Measurements from ENCODE around the gene PLOD2. TPM values are rescaled to one million over a fixed set of nuclear protein-coding genes. Genes with fewer than 3 reads are reported as not detected.

The PLOD2 gene
- 10 to 100 TPM; 63.8 to 64.1 TPM for total RNA-seq
- long read RNA-seq, donor 1, transcript PLOD2-201 (20 exons, 3,732 nt): major isoform, 16 of 29 reads
- long read RNA-seq, donor 1, partial matches to known transcripts: 6 of 29 reads
- long read RNA-seq, donor 1, other reads (novel, unspliced or antisense): 6 of 29 reads
- long read RNA-seq, donor 2, transcript PLOD2-201 (20 exons, 3,732 nt): major isoform, 22 of 44 reads
- long read RNA-seq, donor 2, partial matches to known transcripts: 10 of 44 reads
- long read RNA-seq, donor 2, other reads (novel, unspliced or antisense): 12 of 44 reads

DNA sequence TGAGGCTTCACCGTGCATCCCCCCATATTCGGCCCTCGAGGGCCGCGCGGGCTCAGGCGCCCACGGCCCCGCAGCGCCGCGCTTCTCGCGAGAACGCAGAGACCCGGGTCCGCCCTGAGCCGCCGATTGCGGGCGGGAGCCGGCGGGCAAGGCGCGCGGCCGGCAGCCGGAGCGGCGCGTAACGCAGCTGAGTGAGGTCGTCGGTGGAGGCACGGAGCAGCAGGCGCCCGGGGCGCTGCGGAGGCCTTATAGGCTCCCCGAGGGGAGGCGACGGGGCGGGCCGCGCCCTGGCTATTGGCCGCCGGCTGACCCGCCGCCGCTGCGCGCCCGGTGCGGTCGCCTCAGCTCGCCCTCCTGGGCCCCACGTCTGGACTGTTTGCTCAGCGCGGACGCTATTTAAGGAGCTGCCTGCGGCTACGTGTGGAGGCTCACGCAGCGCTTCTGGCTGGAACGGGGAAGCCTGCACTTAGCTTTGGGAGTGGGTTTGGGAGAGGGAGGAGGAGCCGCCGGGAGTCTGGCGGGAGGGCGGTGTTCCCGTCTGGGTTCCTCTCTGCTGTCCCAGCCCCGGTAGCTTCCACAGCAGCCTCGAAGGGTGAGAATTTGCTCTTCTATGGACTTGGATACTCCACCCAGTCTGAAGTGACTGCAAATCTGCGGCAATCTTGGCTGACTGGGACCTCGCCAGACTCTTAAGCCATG is at the start of gene PLOD2:
Gene PLOD2, minus strand, starts transcription at position 221 of the 699 bp plus-strand sequence. Its CDS starts 195 bp downstream, at position 26.
- intact Hi-C loops (cut with DNase I): loop anchor here in 1 of 2 donors (10.0 kb wide), 1 partner anchor 76 kb away; no protein-coding TSS in a partner anchor
- peak; percentile 95 for DNase-seq (ENCODE audit: low spot score)

DNA sequence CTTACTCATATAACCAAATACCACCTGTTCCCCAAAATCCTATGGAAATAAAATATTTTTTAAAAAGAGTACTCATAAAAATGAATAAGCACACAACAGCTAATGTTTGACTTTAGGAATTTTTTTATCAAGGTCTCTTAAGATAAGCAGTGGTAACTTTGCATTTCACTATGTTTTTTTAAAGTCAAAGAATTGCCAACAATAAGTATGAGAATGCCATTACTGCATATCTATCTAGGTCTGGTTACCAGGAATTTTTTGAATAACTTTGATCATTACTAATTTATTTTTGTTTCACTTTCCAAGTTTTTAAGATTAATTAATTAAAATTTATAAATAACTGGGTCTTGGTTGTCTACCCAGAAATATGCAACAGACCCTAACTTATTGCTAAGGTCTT is 48.4 kb upstream of the PLOD2 start:
- no peak for DNase-seq (ENCODE audit: low spot score)
- intact Hi-C loops (cut with DNase I): no loop called here

DNA sequence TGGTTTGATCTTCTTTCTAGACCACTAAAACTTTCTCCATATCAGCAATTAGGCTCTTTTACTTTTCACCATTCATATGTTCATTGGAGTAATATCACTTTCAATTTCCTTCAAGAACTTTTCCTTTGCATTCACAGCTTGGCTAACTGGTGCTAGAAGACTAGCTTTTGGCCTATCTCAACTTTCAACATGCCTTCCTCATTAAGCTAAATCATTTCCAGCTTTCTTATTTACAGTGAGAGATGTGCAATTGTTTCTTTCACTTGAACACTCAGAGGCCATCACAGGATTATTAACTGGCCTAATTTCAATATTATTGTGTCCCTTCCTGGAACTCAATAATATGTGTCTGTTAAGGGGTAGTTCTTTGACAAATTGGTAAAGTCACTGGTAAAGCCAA is 42.8 kb upstream of the PLOD2 start:
- no peak for DNase-seq (ENCODE audit: low spot score)
- intact Hi-C loops (cut with DNase I): no loop called here

DNA sequence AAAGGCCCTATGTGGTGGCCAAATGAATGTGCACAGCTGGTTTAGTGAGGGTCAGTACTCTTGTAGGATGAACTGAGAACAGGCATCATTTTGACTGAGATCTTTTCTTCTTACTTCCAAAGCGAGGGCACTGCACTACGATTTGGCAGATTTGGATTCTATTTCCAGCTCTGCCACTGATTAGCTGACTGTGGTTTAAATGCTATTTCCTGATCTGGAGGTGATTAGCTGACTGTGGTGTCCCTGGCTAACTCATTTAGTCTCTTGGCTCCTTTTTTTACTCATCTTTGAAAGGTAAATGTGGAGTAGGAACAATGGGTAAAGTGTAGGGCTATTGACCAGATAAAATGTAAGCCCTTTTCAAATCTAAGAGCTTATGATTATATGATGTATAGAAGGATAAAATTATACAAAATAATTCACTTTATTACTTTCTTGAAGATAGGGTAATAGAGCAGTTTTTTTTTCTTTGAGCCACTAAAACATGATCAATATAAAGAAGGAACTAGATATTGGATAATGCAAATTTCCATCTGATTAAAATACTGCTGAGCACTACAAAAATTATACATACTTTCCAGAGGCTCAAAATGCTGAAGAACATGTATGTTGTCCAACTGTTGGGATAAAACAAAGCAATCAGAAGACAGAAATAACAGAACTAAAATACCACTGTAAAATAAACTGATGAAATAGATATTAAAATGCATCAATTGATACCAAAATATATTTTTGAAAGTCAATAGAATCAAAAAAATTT is 39.7 kb upstream of the PLOD2 start:
- intact Hi-C loops (cut with DNase I): no loop called here
- DNase-seq (ENCODE audit: low spot score): no peak

DNA sequence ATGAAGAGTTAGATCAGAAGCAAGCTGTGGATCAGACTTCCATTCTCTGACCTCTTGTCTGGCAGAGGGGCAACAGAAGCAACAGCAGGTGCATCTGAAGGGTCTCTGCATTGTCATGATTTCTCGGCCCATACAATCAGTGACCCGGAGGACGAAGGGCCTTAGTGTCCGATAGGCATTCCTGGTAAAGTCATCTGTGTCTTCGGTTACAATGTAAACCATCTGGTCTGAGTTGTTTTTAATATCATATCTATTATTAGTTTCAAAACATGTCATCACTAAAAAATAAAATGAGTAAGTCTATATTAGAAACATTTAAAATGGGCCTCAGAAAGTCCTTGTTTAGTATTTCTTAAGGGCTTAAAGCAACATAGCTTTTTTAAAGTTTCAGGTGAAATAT is 38.8 kb upstream of the PLOD2 start:
- intact Hi-C loops (cut with DNase I): no loop called here
- DNase-seq (ENCODE audit: low spot score): no peak

DNA sequence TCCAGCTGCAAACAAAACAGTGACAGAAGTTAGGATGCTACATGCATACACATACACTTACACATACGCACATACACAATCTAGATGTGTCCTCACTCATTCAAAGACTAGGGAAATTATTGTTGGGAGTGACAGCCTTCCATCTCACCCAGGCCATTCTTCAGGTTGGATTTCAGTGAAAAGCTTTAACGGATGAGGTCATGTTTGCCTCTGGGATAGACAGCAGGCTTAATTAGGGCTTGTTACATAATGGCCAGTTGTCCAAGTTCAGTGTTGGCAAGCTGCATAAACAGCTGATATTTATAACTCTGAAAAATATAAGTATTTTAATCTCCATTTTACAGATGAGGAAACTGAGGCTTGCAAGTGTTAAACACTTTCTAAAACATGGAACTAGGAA is 35.8 kb upstream of the PLOD2 start:
- DNase-seq (ENCODE audit: low spot score): no peak

DNA sequence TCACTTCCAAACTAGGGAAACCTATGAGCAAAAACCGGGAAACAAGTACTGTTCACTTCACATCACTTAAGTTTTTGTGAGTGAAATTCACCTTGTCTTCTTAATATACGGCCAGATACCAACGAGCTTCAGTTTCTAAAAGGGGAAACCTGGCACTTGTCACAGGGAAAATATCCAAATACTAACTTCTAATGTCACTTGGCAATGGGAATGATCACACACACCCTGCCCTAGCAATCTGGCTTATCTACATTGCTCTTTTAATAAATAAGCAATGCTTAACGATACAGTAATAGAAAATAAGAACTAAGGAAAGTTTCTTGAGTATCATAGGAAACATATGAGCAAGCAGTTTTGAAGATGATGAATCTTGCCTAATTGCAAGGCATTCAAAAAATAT is 34.6 kb upstream of the PLOD2 start:
- intact Hi-C loops (cut with DNase I): no loop called here
- DNase-seq (ENCODE audit: low spot score): no peak

More for the DNA sequence above, 35.8 kb upstream of the PLOD2 start:
- intact Hi-C loops (cut with DNase I): no loop called here

DNA sequence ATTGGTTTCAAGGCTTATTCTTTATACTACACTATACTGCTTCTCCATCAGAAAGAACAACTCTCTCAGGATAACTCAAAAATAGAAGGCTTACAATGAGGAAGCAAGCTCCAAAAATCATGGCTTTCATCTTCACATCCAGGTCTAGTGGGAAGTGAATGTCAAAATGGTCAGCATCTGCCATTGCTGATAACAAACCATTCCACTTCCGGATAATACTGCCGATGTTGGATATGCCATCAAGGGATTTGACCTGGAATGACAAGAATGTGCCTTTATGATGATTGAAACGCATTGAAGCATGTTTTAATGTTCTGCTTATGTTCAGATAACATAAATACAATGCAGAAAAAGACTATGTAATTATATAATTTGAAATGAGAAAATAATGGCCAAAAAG is 34.0 kb upstream of the PLOD2 start:
- no peak for DNase-seq (ENCODE audit: low spot score)
- intact Hi-C loops (cut with DNase I): no loop called here

DNA sequence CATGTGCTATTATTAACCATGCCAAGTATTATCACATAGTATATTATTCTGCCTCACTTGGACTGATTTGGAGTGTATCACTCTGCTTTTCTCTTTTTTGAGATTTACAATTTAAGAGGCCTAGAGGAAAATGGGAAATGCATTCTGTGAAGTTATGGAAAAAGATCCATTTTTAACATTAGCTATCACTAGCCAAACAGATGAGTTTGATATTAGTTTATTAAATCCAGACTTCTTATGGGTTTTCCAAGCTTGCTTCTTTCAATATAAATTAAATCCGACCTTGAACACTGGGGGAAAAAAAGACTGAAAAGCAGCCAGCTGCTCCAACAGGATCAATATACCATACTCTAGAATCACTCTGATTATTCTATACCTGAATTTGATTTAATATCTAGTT is 30.1 kb upstream of the PLOD2 start:
- intact Hi-C loops (cut with DNase I): no loop called here

DNA sequence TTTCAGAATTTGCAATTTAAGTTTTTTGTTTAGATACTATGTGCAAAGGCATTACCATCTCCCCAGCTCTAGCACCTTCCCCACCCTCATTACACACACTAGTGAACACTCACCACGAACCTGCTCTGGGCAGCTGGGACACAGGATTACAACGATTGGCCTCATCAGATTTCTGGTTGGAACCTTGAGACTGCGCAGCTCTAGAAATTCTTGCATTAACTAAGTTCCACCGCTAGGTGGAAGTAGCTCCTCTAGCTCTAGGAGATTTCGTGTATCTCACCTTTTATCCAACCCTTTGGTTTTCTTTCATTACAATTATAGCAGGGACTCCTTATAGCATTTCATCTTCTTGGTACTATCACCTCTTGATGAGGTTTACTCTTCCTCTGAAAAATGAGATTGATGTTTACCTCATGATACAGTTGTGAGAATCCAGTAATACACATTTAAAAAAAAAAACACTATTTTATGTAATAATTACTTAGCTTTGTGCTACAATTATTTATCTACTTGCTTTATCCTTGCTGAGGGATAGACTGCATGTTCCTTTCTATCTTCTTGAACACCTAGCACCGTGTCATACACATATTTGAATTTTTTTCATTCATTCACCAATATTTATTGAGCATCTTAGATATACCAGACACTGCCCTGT is 28.7 kb upstream of the PLOD2 start:
- intact Hi-C loops (cut with DNase I): loop anchor here in 1 of 2 donors (5.0 kb wide), 1 partner anchor 122 kb away; no protein-coding TSS in a partner anchor
- DNase-seq (ENCODE audit: low spot score): no peak

More for the DNA sequence above, 30.1 kb upstream of the PLOD2 start:
- DNase-seq (ENCODE audit: low spot score): no peak

DNA sequence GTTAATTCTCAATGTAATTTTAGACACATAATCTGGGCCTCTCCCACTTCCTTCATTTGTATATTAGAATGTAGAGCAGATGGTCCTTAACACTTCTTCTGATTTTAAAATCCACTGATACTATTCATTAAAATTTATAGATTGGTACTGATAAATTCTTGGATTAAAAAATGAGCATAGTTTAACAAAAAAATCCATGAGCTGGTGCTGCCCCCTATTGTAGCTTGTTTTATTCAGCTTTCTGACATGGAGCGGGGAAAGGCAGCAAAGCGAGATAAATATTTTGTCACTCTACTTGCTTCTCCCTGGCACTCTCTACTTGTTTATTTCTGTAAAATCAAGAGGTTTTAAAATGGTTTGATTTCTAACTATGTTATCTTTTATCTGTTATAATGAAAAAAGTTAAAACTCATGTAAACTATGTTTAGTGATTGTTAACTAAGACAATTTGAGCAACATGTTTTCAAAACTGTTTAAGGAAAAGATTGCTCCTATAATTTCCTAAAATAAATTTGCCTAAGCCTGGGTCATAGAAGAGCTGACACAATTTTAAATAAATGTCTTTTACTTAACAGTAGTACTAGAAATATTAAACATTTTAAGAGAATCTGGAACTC is 26.5 kb upstream of the PLOD2 start:
- no peak for DNase-seq (ENCODE audit: low spot score)
- intact Hi-C loops (cut with DNase I): loop anchor here in 1 of 2 donors (5.0 kb wide), 1 partner anchor 120 kb away; no protein-coding TSS in a partner anchor

DNA sequence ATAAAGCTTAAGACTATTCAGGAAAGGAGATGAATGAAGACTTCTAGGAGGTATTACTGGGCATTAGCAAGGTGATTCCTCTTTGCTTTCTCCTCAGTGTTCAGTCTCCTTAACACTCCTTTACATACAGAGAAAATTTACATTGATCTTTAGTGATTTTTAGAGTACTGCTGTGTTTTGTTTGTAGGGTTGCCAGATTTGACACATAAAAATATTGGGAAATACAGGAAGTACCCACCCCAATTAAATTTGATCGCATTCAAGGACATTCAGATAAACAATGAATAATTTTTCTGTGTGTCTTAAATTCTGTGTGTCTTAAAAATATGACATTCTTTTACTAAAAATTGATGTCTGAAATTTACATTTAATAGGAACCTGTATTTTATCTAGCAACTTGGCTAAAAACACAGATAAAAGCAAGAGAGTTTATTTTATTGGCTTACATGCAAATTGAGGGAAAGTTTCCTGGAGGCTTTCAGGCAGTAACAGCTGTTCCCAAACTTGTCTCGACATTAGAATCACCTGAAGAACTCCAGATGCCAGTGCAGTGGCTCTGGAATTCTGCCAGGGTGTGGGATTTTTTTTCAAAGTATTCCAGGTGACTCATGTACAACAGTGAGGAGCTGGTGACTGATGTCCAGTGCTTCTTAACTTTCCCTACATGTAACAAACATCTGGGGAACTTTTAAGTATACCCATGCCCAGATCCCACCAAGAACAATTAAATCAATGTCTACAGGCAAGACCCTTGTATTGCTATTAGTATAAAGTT is 23.4 kb upstream of the PLOD2 start:
- intact Hi-C loops (cut with DNase I): loop anchor here in 1 of 2 donors (5.0 kb wide), 1 partner anchor 117 kb away; no protein-coding TSS in a partner anchor
- no peak for DNase-seq (ENCODE audit: low spot score)

DNA sequence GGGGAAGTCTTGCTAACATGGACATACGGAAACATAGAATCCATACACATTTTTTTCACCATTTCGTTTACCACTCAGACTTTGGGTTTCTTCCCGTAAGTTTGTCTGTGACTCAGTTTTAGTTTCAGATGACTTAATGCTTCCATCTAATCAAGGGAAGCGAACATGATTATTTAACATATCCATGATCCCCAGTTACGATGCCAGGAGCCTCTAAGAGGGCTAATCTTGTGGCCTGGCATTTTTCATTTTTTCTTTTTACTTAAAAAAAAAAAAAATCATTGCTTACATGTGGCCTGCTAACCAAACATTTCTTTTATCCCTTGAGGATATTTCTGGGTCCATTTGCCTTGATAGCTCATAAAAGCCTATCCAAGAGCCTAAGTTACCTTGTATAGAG is 20.2 kb upstream of the PLOD2 start:
- DNase-seq (ENCODE audit: low spot score): no peak
- intact Hi-C loops (cut with DNase I): no loop called here

DNA sequence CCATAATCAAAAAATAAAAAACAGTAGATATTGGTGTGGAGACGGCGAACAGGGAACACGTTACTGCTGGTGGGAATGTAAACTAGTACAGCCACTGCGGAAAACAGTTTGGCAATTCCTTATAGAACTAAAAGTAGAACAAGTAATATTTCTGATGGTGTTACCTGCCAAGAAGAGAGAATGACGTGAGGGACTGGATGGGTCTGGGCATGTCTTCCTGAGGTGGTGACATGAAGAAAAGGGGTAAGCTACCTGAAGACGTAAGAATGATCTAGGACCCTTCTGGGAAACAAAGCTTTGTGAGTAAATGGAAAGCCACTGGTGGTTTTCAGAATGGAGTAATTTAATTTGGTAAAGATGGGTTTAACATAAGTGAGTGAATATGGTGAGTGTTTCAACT is 19.4 kb upstream of the PLOD2 start:
- DNase-seq (ENCODE audit: low spot score): no peak
- intact Hi-C loops (cut with DNase I): no loop called here

DNA sequence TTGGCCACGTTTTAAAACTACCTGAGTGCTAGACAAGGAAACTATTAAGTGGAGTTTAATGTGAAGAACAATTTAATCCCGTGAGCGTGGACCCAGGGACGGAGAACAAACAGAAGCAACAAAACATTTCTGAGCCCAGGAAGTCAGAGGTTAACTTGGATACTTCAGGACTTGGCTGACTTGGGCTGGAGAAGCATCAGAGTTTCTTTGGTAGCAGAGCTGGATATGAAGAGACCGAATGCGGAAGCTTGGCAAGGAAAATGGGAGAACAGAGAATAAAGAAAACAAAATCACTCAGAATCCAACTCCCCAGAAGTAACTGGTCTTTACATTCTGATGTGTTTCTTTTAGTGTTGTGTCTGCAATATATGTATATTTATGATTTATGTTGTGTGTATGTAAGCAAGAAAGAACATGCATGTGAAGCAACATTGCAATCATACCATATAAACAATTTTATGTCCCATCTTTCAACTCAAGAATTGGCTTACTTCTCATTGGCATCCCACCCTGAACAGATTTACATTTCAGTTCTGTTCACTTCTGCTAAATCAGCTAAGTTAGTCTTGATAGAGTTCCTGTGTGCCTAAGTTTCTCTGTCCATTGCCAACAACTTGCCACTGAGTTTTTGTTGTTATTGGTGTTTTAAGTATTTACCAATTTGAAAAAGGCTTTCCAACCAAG is 17.2 kb upstream of the PLOD2 start:
- no peak for DNase-seq (ENCODE audit: low spot score)
- intact Hi-C loops (cut with DNase I): no loop called here

DNA sequence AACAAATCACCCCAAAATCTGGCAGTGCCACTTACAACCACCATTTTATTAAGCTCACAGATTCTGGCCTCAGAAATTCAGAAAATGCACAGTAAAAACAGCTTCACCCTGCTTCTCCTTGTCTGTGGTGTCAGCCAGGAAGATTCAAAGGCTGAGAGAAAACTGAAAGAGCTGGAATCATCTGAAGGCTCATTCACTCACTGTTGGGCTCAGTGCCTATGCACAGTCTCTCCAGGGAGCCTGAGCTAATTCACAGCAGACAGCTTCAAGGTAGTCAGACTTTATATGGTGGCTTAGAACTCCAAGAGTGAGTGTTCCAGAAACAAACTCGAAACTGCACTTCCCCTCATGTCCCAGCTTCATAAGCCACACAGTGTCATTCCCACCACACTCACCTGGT is 16.5 kb upstream of the PLOD2 start:
- intact Hi-C loops (cut with DNase I): no loop called here
- DNase-seq (ENCODE audit: low spot score): peak; percentile 81

DNA sequence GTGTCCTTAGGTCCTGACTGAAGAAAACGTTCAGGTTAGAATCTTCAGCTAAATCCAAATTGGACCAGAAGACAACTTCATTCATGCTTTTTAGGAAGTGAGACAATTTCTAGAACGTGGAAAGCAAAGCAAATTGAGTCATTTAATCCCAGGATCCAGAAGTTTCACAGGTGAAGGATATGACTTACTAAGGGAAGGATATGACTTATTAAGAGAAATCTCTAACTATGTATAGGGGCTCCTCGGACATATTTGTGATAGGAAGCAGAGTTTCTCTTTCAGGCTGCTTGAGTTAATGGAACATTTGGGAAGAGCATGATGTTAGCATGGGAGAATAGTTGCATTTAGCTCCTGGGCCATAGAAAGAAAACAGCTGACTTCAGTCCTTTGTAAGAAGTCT is 16.1 kb upstream of the PLOD2 start:
- DNase-seq (ENCODE audit: low spot score): no peak
- intact Hi-C loops (cut with DNase I): no loop called here

DNA sequence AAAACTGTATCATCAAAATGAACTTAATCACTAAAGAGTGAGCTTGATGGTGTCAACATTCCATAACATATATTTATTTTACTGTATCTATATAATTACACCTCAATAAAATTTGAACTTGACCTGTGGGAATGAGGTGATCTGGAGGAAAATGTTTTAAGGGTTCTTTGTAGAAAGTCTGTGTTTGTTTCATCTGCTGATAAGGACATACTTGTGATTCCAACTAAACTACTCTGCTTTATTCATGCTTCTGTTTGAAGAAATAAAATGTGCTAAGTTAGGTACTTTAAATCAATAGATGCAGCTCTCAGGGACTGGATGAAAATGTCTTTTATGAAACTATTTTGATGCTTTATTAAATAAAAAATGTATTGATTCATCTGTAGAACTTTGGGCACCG is 11.6 kb upstream of the PLOD2 start:
- intact Hi-C loops (cut with DNase I): no loop called here
- no peak for DNase-seq (ENCODE audit: low spot score)
